Lower lobe of right lung (tissue), 2 donors: Measurements from ENCODE around the gene KRT6B. TPM values are rescaled to one million over a fixed set of nuclear protein-coding genes. Genes with fewer than 3 reads are reported as not detected.

Source experiments
- ATAC-seq, 2 donors: fragments of 200-7000 bp; cut with Tn5 transposase; one replicate each; pipeline ENCODE4 v1.9.1; 2020 to 2022; ENCODE audit warnings: mild to moderate bottlenecking in 2 of 2, moderate library complexity in 2 of 2
- DNase-seq: peaks from one replicate; pipeline ENCODE4 v3.0.0-alpha.2; 2020
- H3K27ac ChIP-seq: fragments of 200-600 bp; one replicate; pipeline ENCODE4 v1.8.0; 2022
- H3K27me3 ChIP-seq: fragments of 200-600 bp; one replicate; pipeline ENCODE4 v1.8.0; 2022; ENCODE audit warnings: low read depth
- H3K36me3 ChIP-seq: fragments of 200-600 bp; one replicate; pipeline ENCODE4 v1.8.0; 2022; ENCODE audit warnings: mild to moderate bottlenecking
- H3K4me1 ChIP-seq: fragments of 200-600 bp; one replicate; pipeline ENCODE4 v1.8.0; 2022
- H3K4me3 ChIP-seq: fragments of 200-600 bp; one replicate; pipeline ENCODE4 v1.8.0; 2022; ENCODE audit warnings: mild to moderate bottlenecking
- H3K9me3 ChIP-seq: fragments of 200-600 bp; one replicate; pipeline ENCODE4 v1.8.0; 2022
- intact Hi-C: fragments of 100-400 bp; cut with DNase I; formaldehyde crosslinking; loops from one replicate; pipeline ENCODE4 v1.11.0; 2022
- total RNA-seq: library from RNA; stranded (reverse); fragmentation: NEBNext Ultra II Directional; extraction: Animal tissue kit (Norgen Biotek cat#: 25700); gene quantifications from one replicate; pipeline ENCODE4 v1.2.1, GENCODE V29; 2021
- TF ChIP-seq, protein P1 (sequence below): fragments of 200-600 bp; IDR thresholded peaks from one replicate; pipeline ENCODE4 v1.8.0; 2022; ENCODE audit warnings: antibody characterized with exemption, mild to moderate bottlenecking
- donor health status: DM: no; HTN: yes; CAD: no; lungs with severe emphysema.

Gene KRT6B
- total RNA-seq, 1 donor from 2014 or later = not detected

DNA sequence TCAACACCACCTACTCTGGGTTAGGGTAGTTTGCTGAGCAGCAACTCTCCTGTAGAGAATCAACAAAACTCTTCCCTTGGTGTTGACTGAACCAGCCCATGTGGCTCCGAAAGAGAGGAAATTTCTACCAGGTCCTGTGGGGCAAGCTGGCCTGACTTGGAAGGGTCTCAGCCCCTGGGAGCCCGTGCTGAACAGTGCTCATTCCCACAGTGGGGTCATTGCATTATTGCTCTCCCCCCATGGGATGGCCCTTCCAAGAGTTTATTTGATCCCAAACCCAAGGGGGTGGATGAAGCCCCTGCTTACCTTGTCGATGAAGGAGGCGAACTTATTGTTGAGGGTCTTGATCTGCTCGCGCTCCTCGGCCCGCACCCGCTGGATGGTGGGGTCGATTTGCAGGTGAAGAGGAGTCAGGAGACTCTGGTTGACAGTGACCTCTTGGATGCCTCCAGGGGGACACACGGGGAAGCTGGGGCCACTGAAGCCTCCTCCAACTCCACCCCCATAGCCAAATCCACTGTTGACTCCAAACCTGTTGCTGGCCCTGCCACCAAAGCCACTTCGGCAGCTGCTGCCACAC lies 18.4 kb downstream of the KRT6B start:
- intact Hi-C loops = no loop called here
- ATAC-seq (no peak), DNase-seq (no peak)
- H3K36me3 ChIP-seq = no peaks in the 10 kb centered on the region
- no peaks in the 10 kb centered on the region for H3K4me1 ChIP-seq
- H3K27ac ChIP-seq = no peak overlapping the region
- TF ChIP-seq, protein P1, sequence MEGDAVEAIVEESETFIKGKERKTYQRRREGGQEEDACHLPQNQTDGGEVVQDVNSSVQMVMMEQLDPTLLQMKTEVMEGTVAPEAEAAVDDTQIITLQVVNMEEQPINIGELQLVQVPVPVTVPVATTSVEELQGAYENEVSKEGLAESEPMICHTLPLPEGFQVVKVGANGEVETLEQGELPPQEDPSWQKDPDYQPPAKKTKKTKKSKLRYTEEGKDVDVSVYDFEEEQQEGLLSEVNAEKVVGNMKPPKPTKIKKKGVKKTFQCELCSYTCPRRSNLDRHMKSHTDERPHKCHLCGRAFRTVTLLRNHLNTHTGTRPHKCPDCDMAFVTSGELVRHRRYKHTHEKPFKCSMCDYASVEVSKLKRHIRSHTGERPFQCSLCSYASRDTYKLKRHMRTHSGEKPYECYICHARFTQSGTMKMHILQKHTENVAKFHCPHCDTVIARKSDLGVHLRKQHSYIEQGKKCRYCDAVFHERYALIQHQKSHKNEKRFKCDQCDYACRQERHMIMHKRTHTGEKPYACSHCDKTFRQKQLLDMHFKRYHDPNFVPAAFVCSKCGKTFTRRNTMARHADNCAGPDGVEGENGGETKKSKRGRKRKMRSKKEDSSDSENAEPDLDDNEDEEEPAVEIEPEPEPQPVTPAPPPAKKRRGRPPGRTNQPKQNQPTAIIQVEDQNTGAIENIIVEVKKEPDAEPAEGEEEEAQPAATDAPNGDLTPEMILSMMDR = no peak
- no peaks in the 10 kb centered on the region for H3K9me3 ChIP-seq
- H3K27me3 ChIP-seq = peaks cover 13% of the 10 kb centered on the region
- H3K4me3 ChIP-seq = no peak overlapping the region

DNA sequence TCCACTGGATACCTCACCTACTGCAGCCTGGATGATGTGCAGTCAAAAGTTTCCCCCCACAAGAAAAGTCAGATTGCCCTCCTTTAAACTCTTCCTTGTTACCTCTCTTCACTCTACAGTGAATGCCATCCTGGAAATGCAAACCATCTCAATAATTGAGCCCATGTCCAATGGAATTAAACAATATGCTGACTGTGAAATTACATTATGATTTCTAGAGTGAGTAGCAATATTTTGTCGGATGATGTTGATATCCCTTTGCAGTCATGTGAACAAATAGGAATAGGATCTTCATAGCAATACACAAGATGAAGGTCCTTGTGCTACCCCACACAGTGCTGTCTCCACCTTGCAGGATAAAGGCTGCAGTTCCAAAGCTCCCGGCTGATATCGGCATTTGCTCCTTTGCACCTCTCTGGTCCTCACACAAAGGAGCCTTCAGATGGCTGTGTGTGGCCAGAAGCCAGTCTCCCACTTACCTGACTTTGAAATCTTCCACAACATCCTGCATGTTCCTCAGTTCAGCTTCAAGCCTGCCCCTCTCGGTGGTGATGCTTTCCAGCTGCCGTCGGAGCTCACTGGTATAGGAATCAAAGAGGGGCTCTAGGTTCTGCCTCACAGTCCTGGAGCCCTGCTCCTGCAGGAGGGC lies 19.3 kb downstream of the KRT6B start:
- ATAC-seq (no peak), DNase-seq (no peak)
- Histone ChIP-seq H3K27me3 (peaks cover 13% of the 10 kb centered on the region), H3K36me3 (no peaks in the 10 kb centered on the region), H3K4me1 (no peaks in the 10 kb centered on the region), H3K27ac (no peak overlapping the region), H3K4me3 (no peak overlapping the region), H3K9me3 (no peaks in the 10 kb centered on the region)
- intact Hi-C loops = no loop called here
- TF ChIP-seq, protein P1 = no peak

DNA sequence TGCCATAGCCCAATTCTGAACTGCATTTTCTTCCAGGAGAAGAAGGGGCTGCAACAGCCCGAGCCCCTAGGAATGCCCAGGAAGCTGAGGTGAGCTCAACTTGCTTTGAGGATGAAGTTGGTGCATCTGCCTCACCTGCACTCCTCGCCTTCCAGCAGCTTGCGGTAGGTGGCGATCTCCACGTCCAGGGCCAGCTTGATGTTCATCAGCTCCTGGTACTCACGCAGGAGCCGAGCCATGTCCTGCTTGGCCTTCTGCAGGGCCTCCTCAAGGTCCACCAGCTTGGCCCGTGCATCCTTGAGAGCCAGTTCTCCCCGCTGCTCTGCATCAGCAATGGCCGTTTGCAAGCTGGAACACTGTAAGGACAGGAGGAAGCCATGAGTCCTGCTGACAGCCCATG lies 23.8 kb downstream of the KRT6B start:
- ATAC-seq = no peak
- no peak for DNase-seq
- Histone ChIP-seq H3K36me3 (no peaks in the 10 kb centered on the region), H3K9me3 (no peaks in the 10 kb centered on the region), H3K4me3 (no peak overlapping the region), H3K27ac (no peak overlapping the region), H3K27me3 (peaks cover 13% of the 10 kb centered on the region), H3K4me1 (no peaks in the 10 kb centered on the region)
- intact Hi-C loops = no loop called here
- TF ChIP-seq, protein P1 = no peak

DNA sequence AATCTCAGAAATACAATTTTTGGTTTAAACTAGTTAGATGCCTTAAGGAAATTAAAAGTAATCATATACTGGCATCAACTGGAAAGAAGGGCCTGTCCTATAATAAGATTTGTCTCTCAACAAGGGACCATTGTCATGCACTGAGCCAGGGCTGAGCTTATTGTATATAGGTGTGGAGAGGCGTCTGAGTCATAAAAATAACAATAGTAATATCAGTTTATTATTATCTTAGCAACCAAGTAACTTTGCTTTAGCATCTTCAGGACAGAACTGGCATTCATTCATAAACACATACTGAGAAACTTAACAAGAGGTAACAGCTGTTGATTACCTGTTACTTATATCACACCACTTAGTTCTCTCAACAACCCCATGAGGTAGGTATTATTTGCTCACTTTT lies 24.9 kb downstream of the KRT6B start:
- no peak for ATAC-seq
- Histone ChIP-seq H3K36me3 (no peaks in the 10 kb centered on the region), H3K4me1 (no peaks in the 10 kb centered on the region), H3K4me3 (no peak overlapping the region), H3K27ac (no peak overlapping the region), H3K9me3 (no peaks in the 10 kb centered on the region), H3K27me3 (peaks cover 13% of the 10 kb centered on the region)
- intact Hi-C loops = no loop called here
- TF ChIP-seq, protein P1 = no peak
- no peak for DNase-seq

DNA sequence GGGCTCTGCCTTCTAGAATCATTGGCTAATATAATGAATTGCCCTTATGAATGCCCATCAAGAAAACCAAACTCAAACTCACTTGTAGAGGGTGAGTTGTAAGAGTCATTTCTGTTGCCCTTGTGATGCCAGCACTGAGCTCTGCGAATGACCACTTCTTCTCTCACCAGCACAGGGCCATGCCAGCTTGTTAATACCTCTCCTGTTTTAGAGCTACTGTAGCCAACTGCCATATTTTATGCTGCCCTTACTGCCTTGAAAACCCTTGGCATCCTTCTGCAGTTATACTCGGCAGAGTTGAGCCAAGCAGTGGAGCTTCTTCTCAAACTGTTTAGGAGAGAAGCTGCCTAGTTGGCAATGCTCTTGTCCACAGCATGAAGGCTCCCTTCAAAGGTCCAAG lies 25.9 kb downstream of the KRT6B start:
- no peak for ATAC-seq
- Histone ChIP-seq H3K4me1 (no peaks in the 10 kb centered on the region), H3K4me3 (no peak overlapping the region), H3K27ac (no peak overlapping the region), H3K9me3 (no peaks in the 10 kb centered on the region), H3K36me3 (no peaks in the 10 kb centered on the region), H3K27me3 (peaks cover 11% of the 10 kb centered on the region)
- no peak for DNase-seq
- intact Hi-C loops = no loop called here
- TF ChIP-seq, protein P1 = no peak
